Keratinocyte (primary cell): ENCODE results near the gene F11. TPM values are rescaled to one million over a fixed set of nuclear protein-coding genes. Genes with fewer than 3 reads are reported as not detected.

Source experiments
- DNase-seq: peaks from one replicate; pipeline ENCODE4 v3.0.0-alpha.2; 2011; ENCODE audit warnings: low read depth, missing footprints, low spot score
- FAIRE-seq: peaks from 2 replicates; lab custom pipeline; 2011; peaks lifted over from hg19 to GRCh38; lab: Jason Lieb, UNC
- H2AFZ ChIP-seq: 2 replicates; pipeline ENCODE4 v1.6.0; 2012; ENCODE audit warnings: low read length, control low read depth, inconsistent platforms; ENCODE audit not compliant: control insufficient read depth
- H3K27ac ChIP-seq: 2 replicates; pipeline ENCODE4 v1.5.1; 2011; ENCODE audit warnings: low read length; ENCODE audit not compliant: control insufficient read depth, insufficient read depth
- H3K27me3 ChIP-seq: 3 replicates; pipeline ENCODE4 v1.6.0; 2011; ENCODE audit warnings: low read length; ENCODE audit not compliant: control insufficient read depth, insufficient read depth; ENCODE audit errors: extremely low read depth
- H3K36me3 ChIP-seq, 2 experiments: 2 replicates in 1 of 2; 3 replicates in 1 of 2; pipeline ENCODE4 v1.5.1; 2011; ENCODE audit warnings: low read length in 2 of 2, mild to moderate bottlenecking in 1 of 2; ENCODE audit not compliant: control insufficient read depth in 2 of 2, insufficient read depth in 2 of 2; ENCODE audit errors: extremely low read depth in 1 of 2
- H3K4me1 ChIP-seq: 3 replicates; pipeline ENCODE4 v1.5.1; 2011; ENCODE audit warnings: low read length; ENCODE audit not compliant: control insufficient read depth, insufficient read depth; ENCODE audit errors: extremely low read depth
- H3K4me2 ChIP-seq: 3 replicates; pipeline ENCODE4 v1.6.0; 2011; ENCODE audit warnings: low read depth, low read length; ENCODE audit not compliant: control insufficient read depth, insufficient read depth; ENCODE audit errors: extremely low read depth
- H3K4me3 ChIP-seq, 3 experiments: fragments of 200-600 bp in 1 of 3; sonication (generic) in 1 of 3; 2 replicates in 2 of 3; 3 replicates in 1 of 3; pipeline ENCODE4 v1.5.1; 2011 to 2016; ENCODE audit warnings: low read length in 3 of 3, mild to moderate bottlenecking in 3 of 3, control low read depth in 2 of 3, inconsistent platforms in 1 of 3, low read depth in 1 of 3, mixed read lengths in 1 of 3, mixed run types in 1 of 3, moderate library complexity in 1 of 3; ENCODE audit not compliant: control insufficient read depth in 2 of 3, insufficient read depth in 2 of 3; ENCODE audit errors: extremely low read depth in 1 of 3
- H3K79me2 ChIP-seq: 2 replicates; pipeline ENCODE4 v1.6.0; 2012; ENCODE audit warnings: low read length; ENCODE audit not compliant: control insufficient read depth, insufficient read depth
- H3K9ac ChIP-seq: 3 replicates; pipeline ENCODE4 v1.6.0; 2011; ENCODE audit warnings: low read length; ENCODE audit not compliant: control insufficient read depth, insufficient read depth; ENCODE audit errors: extremely low read depth
- H3K9me1 ChIP-seq: 3 replicates; pipeline ENCODE4 v1.6.0; 2011; ENCODE audit warnings: low read length; ENCODE audit not compliant: control insufficient read depth, insufficient read depth; ENCODE audit errors: extremely low read depth
- H3K9me3 ChIP-seq: 2 replicates; pipeline ENCODE4 v1.5.1; 2012; ENCODE audit warnings: low read depth, low read length; ENCODE audit not compliant: control insufficient read depth
- H4K20me1 ChIP-seq: 3 replicates; pipeline ENCODE4 v1.6.0; 2011; ENCODE audit warnings: low read length; ENCODE audit not compliant: control insufficient read depth, insufficient read depth; ENCODE audit errors: extremely low read depth
- EZH2 ChIP-seq: IDR thresholded peaks from one replicate; pipeline ENCODE4 v1.6.1; 2012; ENCODE audit warnings: inconsistent platforms, mild to moderate bottlenecking, low read length, moderate library complexity
- dilution Hi-C: fragments of 300-500 bp; cut with MboI; formaldehyde crosslinking; loops from one replicate; pipeline ENCODE4 v1.7.0; 2020; ENCODE audit warnings: low sequenced_read_pairs; ENCODE audit not compliant: extremely low pct_ligation_motif_present
- polyA plus RNA-seq, 5 experiments: library from polyadenylated mRNA; depleted of rRNA in 3 of 5; stranded (reverse) in 3 of 5; stranded (forward) in 1 of 5; unstranded in 1 of 5; fragments of >200 nt; gene quantifications; 1 replicate in 1 of 5; 2 replicates in 3 of 5; 3 replicates in 1 of 5; pipeline versions ENCODE4 v1.2.1 to v1.2.3, GENCODE V29; 2011 to 2012; ENCODE audit warnings: missing spikeins in 2 of 5, low read depth in 1 of 5, low replicate concordance in 1 of 5
- TF ChIP-seq, protein P1 (sequence below), 3 experiments: IDR thresholded peaks in 1 of 3; conservative IDR thresholded peaks in 1 of 3; optimal IDR thresholded peaks in 1 of 3; 2 replicates in 2 of 3; 3 replicates in 1 of 3; pipeline versions ENCODE3 to v1.5.1; 2011; ENCODE audit warnings: low read length in 3 of 3, mild to moderate bottlenecking in 3 of 3, moderate library complexity in 2 of 3, control low read depth in 1 of 3, inconsistent platforms in 1 of 3; ENCODE audit not compliant: insufficient read depth in 2 of 3; ENCODE audit errors: extremely low read depth in 1 of 3

Gene F11
- polyA plus RNA-seq, 1 donor (not counting 4 experiments of a cell fraction or from before 2014, with no cell fraction given) = not detected

DNA sequence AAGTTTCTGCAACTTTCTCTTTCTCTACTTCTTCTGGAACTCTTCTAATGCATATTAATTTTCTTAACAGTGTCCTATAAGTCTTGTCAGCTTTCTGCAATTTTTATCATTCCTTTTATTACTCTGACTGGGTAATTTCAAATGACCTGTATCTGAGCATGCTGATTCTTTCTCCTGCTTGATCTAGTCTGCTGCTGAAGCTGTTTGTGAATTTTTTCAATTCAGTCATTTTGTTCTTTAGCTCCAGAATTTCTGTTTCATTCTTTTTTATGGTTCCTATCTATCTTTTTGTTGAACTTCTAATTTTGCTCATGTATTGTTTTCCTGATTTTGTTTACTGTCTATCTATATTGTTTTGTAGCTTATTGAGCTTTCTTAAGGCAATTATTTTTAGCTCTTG is 40.1 kb upstream of the F11 start:
- DNase-seq (no peak), FAIRE-seq (no peak)
- Histone ChIP-seq H3K4me1 (no peaks in the 10 kb centered on the region), H3K9me1 (no peaks in the 10 kb centered on the region), H3K27me3 (no peaks in the 10 kb centered on the region), H3K36me3 (no peaks in the 10 kb centered on the region), H3K4me2 (no peak overlapping the region), H3K79me2 (no peaks in the 10 kb centered on the region), H3K27ac (no peak overlapping the region), H4K20me1 (no peaks in the 10 kb centered on the region), H3K9me3 (no peaks in the 10 kb centered on the region), H3K9ac (no peak overlapping the region), H3K4me3 (no peak overlapping the region), H2AFZ (no peak overlapping the region)
- dilution Hi-C loops = no loop called here
- TF ChIP-seq, protein P1, sequence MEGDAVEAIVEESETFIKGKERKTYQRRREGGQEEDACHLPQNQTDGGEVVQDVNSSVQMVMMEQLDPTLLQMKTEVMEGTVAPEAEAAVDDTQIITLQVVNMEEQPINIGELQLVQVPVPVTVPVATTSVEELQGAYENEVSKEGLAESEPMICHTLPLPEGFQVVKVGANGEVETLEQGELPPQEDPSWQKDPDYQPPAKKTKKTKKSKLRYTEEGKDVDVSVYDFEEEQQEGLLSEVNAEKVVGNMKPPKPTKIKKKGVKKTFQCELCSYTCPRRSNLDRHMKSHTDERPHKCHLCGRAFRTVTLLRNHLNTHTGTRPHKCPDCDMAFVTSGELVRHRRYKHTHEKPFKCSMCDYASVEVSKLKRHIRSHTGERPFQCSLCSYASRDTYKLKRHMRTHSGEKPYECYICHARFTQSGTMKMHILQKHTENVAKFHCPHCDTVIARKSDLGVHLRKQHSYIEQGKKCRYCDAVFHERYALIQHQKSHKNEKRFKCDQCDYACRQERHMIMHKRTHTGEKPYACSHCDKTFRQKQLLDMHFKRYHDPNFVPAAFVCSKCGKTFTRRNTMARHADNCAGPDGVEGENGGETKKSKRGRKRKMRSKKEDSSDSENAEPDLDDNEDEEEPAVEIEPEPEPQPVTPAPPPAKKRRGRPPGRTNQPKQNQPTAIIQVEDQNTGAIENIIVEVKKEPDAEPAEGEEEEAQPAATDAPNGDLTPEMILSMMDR (optimal IDR thresholded peaks at IDR 0.05 in 1 of 3, IDR thresholded peaks at IDR 0.05 in 1 of 3, conservative IDR thresholded peaks at IDR 0.05 in 1 of 3; ENCODE audit: extremely low read depth in 1 of 3, insufficient read depth in 2 of 3, low read length in 3 of 3) = no peak
- TF ChIP-seq EZH2 = no peak

DNA sequence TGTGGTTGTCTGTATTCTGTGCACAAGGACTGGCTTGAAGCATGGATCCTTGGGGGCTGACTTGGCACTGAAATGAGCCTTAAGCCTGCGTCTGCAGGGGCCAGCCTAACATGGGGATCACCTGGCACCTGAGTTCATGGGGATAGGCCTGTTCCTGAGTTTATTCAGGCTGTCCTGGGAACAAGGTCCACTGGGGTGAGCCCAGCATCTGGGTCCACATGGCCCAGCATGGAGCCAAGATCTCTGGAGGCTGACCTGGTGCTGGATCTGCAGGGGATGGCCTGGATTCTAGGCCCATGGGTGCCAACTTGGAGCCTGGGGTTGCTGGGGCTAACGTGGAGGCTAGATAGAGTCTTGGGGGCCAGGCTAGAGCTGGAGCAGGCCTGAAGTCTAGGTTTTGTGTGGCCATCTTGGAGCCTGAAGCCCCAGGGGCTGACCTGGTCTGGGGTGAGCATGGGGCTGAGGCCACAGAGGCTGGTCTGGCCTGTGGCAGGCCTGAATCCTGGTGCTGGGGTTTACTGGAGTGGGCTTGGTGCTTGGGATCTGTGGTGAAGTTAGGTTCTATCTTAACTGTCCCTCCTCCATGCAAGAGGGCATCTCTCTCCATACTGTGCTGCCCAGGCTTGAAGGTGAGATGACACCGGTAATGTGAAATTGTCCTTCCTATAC is 39.3 kb upstream of the F11 start:
- Histone ChIP-seq H3K36me3 (no peaks in the 10 kb centered on the region), H2AFZ (no peak overlapping the region), H3K4me2 (no peak overlapping the region), H3K9ac (no peak overlapping the region), H3K4me1 (no peaks in the 10 kb centered on the region), H4K20me1 (no peaks in the 10 kb centered on the region), H3K9me1 (no peaks in the 10 kb centered on the region), H3K79me2 (no peaks in the 10 kb centered on the region), H3K27me3 (no peaks in the 10 kb centered on the region), H3K27ac (no peak overlapping the region), H3K4me3 (no peak overlapping the region), H3K9me3 (no peaks in the 10 kb centered on the region)
- TF ChIP-seq, protein P1 (optimal IDR thresholded peaks at IDR 0.05 in 1 of 3, IDR thresholded peaks at IDR 0.05 in 1 of 3, conservative IDR thresholded peaks at IDR 0.05 in 1 of 3; ENCODE audit: extremely low read depth in 1 of 3, insufficient read depth in 2 of 3, low read length in 3 of 3) = no peak
- TF ChIP-seq EZH2 = no peak
- DNase-seq (no peak), FAIRE-seq (no peak)
- dilution Hi-C loops = no loop called here
